Suppressor macrophage (primary cell): ENCODE data around the gene G6PC2.
"Not testable (repeated sequence)": the region's sequence is repeated elsewhere in the genome, so short reads cannot be mapped to it uniquely, and the experiment has no call there.

Experiments
- DNase-seq, 4 experiments: peaks; one replicate each; pipeline ENCODE4 v3.0.0-alpha.2; 2020 to 2022

Gene G6PC2

DNA sequence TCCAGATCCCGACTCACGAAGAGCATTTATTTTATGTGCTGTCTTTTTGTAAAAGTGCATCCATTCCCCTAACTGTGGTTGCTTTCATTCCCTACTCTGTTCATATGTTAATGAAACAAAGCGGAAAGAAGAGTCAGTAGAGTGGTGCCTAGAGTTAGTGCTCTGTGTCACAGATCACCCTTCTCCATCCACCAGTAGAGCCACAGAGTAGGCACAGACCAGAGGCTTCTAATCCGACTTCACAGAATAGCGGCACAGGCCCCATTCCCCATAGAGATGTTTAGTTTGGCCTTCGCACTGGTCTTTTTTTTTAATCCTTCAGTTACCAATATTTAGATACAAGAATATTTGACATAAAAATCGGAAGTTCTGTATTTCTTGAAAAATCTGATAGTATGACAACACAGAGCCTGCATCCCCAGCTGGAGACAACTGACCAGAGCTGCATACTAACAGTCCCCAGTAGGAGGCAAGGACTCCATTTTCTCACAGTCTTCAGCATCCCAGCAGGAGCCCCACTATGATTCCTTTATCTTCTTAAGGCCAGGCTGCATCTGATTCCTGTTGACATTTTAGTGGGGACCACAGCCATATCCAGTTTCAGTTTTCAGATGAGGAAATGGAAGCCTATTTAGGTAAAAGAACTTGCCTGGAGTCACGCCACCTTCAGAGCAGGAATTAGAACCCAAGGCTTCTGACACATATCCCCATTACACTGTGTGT, 7.0 kb downstream of the G6PC2 start:
- no peak for DNase-seq

GRCh38 chr2:168910330-168910729, 9.2 kb downstream of the G6PC2 start:
- no peak for DNase-seq

- DNase-seq, result no peak
These were observed 11.4 kb downstream of the G6PC2 start for GRCh38 chr2:168912466-168912865.

- DNase-seq, result peak in 2 of 4 experiments; percentile 36 to 40
These were observed 11.8 kb downstream of the G6PC2 start for GRCh38 chr2:168912901-168913369.

GRCh38 chr2:168913495-168913894, 12.4 kb downstream of the G6PC2 start:
- no peak for DNase-seq

GRCh38 chr2:168915441-168916330, 14.6 kb downstream of the G6PC2 start:
- DNase-seq, result no peak

GRCh38 chr2:168916331-168916675, 15.2 kb downstream of the G6PC2 start:
- DNase-seq, result no peak

- peak; percentile 8 to 69 (median 57) for DNase-seq
These were observed 19.5 kb downstream of the G6PC2 start for GRCh38 chr2:168920504-168921157.

DNA sequence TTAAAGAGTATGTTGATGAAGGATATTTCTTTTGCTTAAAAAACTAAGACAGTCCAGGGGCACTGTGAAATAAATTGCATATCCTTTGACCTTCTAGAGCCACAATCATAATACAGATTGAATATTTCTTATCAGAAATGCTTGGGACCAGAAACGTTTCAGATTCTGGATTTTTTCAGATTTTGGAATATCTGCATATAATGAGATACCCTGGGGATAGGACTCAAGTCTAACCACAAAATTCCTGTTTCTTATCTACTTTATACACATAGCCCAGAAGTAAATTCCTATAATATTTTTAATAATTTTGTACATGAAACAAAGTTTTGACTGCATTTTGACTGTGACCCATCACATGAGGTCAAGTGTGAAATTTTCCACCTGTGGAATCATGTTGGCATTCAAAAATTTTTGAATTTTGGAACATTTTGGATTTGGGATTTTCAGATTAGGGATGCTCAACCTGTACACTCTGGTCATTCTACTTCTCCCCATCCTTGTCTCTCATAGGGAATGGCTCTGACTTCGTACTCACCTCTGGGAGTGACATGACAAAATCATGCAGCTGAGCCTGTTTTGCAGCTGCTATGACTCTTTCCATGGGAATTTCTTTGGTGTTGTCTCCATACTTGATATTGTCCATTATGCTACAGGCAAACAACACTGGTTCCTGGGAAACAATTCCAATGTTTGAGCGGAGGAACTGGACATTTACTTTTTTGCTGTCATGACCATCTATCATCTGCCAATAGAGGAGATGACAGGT, 25.7 kb downstream of the G6PC2 start:
- DNase-seq, result no peak

GRCh38 chr2:168928113-168928831, 27.2 kb downstream of the G6PC2 start:
- no peak for DNase-seq

GRCh38 chr2:168929031-168929430, 27.9 kb downstream of the G6PC2 start:
- no peak for DNase-seq

- DNase-seq, result no peak
These were observed 29.2 kb downstream of the G6PC2 start for GRCh38 chr2:168930242-168930641.

DNA sequence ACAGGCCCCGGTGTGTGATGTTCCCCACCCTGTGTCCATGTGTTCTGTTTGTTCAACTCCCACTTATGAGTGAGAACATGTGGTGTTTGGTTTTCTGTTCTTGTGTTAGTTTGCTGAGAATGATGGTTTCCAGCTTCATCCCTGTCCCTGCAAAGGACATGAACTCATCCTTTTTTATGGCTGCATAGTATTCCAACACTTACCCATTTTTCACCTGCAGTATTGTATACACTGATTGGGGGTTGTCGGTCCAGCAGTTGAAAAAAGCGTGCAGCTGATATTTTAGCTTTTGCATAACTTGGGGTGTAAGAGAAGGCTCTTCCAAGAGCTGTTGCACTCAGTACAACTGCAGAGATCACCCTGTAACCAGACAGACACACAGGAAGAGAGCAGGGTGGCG, 31.1 kb downstream of the G6PC2 start:
- DNase-seq, result not testable (repeated sequence)

GRCh38 chr2:168934826-168935225, 33.7 kb downstream of the G6PC2 start:
- DNase-seq, result no peak

- peak; percentile 42 to 69 (median 50) for DNase-seq
These were observed 34.9 kb downstream of the G6PC2 start for GRCh38 chr2:168935810-168936581.

DNA sequence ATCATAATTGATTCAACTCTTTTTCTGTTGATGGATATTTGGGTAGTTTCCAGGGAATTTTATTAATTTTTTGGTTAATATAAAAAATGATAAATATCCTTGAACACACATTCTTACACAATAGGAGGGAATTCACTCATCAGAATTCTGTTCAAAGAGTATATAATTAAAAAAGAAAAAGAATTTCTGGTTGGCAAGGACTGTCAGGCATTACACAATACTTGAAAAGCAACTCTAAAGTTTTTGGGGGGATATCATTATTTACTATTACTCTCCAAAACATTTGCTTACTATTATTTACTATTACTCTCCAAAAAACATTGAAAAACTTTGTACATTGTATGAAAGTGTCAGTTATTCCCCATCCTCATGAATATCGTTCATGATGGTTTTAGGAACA, 38.0 kb downstream of the G6PC2 start:
- no peak for DNase-seq

- DNase-seq, result no peak
These were observed 38.8 kb downstream of the G6PC2 start for GRCh38 chr2:168939918-168940317.

GRCh38 chr2:168941297-168941696, 40.2 kb downstream of the G6PC2 start:
- no peak for DNase-seq

DNA sequence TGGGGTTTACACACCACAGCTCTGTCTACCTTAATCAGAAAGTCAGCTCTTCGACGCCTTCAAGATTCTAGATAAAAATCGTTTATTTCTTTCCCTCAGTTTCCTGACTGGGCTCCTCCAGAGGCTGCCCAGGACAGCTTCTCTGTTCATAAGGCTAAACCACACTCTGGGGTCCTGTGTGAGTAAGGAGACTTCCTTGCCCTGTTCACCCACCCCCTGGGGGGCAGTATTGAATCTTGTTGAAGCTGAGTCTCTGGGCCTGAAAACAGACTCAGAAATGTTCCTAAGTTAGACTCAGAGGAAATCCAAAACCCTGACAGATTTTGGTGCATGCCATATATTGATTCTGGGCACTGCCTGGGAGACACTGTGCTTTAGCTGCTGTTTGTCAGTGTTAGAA, 43.0 kb downstream of the G6PC2 start:
- DNase-seq, result no peak

GRCh38 chr2:168945508-168945907, 44.4 kb downstream of the G6PC2 start:
- no peak for DNase-seq

GRCh38 chr2:168948621-168949212, 47.6 kb downstream of the G6PC2 start:
- peak; percentile 24 to 64 (median 38) for DNase-seq
